DMS153 treated with DMSO at 0.1 percent for 48 hours (cell line): Measurements from ENCODE around the gene STK25.
"Not testable (repeated sequence)": the region's sequence is repeated elsewhere in the genome, so short reads cannot be mapped to it uniquely, and the experiment has no call there.

Experiments used
- DNase-seq: peaks from one replicate; lab custom pipeline; 2025; ENCODE audit not compliant: unreplicated experiment; lab: John Stamatoyannopoulos, UW

STK25 gene

DNA sequence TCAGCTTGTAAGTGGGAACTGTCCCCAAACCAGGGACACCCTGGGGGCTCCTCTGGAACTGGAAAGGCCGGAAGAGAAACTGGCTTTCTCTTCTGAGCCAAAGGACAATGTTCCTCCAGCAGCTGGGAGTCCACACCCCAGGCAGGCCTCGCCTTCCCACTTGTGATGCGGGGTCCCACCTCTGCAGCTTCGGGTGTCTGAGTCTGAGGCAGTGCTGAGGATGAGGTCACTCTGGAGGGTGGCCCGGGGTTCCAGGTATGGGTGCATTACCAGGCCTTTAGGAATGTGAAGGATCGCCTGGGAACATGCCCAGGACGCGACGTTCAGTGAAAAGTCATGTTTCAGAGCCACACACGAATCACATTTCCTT, 32.0 kb upstream of the STK25 start:
- no peak for DNase-seq

DNA sequence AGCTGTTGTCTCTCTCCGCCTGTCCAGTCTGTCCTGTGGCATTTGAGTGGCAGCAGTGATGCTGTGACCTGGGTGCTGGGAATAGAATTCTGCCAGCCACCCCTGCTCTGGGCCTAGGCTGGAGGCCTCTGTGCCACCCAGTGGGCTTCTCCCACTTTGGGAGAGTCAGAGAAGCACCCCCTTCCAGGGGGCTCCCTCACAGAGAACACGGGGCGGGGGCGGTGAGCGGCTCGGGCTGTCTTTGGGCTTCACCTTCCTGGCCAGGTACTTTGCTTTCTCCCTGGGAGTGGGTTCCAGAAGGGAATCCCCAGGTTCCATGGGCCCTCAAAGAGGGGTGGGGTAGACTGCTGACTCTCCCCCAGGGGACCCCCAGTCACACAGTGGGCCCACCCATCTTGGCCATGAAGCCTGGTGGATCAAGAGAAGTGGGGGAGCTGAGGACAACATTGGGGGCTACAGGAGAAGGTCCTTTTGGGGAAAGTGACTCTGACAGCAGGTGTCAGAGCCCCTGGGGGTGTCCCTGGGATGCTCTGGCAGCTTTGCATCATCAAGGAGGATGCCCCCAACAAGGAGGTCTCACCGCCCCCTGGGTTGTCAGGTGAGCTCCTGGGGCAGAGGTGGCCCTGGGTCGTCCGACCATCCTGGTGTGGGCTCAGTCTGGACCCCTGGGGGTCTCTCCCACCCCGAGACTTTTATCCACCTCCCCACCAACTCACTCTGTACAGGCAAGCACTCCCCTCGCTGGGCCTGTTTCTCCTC, 31.4 kb upstream of the STK25 start:
- DNase-seq, result no peak

- DNase-seq, result no peak
Measured at GRCh38 chr2:241538838-241539615, 30.6 kb upstream of the STK25 start.

- DNase-seq, result no peak
Measured at GRCh38 chr2:241535871-241536655, 27.7 kb upstream of the STK25 start.

GRCh38 chr2:241534701-241535375, 26.5 kb upstream of the STK25 start:
- DNase-seq, result no peak

DNA sequence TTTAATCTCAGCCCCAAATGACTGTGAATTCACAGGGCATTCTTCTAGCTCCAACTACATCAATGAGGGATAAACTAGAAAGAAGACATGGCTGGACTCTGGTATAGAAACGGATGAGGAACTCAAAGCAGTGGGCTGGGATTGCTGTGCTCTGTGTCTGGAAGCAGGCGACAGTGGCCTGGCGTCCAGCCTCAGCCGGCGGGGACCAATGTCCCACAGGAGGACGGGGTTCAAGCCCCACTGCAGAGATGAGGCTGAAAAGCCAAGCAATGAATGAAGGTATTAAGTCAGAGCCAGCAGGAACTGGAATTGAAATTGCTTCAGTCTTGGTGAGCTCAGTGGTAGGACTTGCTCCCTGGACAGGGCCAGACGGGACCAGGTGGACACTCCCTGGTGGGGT, 25.9 kb upstream of the STK25 start:
- DNase-seq, result no peak

DNA sequence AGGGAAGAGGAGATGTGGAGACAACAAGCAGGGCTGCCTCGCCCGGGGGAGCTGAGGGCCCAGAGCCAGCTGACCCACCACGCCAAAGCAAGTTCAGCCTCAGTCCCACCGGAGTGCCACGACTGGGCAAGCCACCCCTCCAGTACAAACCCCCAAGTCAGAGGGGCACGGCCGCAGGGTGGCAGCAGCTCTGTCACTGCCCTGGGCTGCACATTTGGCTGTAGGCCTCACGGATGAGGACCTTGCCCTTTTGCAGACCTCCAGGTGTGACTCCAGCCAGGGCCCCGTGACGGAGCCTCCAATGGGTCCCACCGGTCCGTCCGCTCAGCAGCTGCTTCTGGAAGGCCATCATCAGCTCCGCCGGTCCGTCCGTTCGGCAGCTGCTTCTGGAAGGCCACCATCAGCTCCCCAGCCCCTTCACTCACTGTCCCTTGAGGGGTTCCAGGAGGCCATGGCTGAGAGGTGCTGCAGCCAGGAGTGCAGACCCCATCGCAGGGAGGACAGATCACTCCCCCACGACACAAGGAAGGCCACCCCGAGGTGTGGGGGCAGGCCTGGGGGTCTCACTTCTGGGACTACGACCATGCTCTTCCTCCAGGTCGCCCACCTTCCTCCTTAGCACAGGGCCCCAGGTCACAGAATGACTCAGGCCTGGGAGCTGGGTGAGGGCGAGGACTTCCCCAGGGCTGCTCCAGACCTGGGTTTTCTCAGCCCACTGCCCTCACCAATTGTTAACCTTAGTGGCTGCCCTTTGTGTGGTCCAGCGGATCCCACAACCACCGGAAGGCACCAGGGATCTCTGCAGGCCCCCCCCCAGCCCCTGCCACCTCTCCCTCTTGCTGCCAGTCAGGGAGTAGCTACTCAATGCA, 24.6 kb upstream of the STK25 start:
- DNase-seq, result no peak

- no peak for DNase-seq
Measured at GRCh38 chr2:241532168-241532567, 23.8 kb upstream of the STK25 start.

- no peak for DNase-seq
Measured at GRCh38 chr2:241531161-241531722, 22.9 kb upstream of the STK25 start.

DNA sequence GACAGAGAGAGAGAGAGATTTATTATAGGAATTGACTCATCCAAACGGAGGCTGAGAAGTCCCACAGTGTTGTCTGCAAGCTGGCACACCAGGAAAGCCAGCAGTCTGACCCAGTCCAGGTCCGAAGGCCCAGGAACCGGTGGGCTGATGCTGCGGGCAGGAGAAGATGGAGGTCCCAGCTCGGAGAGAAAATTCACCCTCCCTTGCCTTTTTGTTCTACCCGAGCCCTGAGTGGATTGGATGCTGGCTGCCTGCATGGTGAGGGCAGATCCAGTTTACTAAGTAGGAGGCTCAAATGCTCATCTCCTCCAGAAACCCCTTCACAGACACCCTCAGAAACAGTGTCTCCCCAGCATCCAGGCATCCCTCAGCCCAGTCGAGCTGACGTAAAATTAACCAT, 22.2 kb upstream of the STK25 start:
- DNase-seq, result no peak

- DNase-seq, result not testable (repeated sequence)
Measured at GRCh38 chr2:241525818-241526780, 17.7 kb upstream of the STK25 start.

- no peak for DNase-seq
Measured at GRCh38 chr2:241522477-241522876, 14.1 kb upstream of the STK25 start.

DNA sequence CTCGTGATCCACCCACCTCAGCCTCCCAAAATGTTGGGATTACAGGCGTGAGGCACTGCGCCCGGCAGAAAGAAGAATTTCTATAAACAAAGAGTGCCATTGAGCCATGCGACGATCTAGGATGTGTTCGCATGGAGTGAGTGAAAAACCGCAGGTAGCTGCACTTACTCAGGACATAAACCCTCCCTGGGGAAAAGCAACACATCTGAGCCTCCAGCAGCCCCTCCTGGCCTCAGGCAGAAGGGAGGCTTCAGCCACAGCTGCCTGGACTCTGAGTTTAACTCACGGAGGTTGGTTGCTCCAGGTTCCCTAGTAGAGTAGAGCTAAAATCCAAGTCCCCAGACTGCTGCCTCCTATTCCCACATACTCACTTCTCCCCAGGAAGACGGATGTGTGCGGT, 11.3 kb upstream of the STK25 start:
- DNase-seq, result no peak

- no peak for DNase-seq
Measured at GRCh38 chr2:241517297-241517696, 8.9 kb upstream of the STK25 start.

DNA sequence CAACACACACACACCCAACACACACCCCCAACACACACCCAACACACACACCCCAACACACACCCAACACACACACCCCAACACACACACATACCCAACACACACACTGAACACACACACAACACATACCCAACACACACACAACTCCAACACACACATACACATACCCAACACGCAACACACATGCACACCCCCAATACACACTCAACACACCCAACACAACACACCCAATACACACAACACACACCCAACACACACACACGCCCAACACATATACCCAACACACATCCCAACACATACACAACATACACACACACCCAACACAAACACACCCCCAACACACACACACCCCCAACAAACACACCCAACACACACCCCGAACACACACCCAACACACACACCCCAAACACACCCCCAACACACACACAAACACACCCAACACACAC, 8.2 kb upstream of the STK25 start:
- DNase-seq, result no peak

- no peak for DNase-seq
Measured at GRCh38 chr2:241514986-241515737, 6.8 kb upstream of the STK25 start.

GRCh38 chr2:241514553-241514952, 6.2 kb upstream of the STK25 start:
- no peak for DNase-seq
